H9 (cell line): ENCODE data around the gene PLIN4. TPM values are rescaled to one million over a fixed set of nuclear protein-coding genes. Genes with fewer than 3 reads are reported as not detected.
"Not testable (repeated sequence)": the region's sequence is repeated elsewhere in the genome, so short reads cannot be mapped to it uniquely, and the experiment has no call there.

Source experiments
- DNase-seq: peaks from one replicate; pipeline ENCODE4 v3.0.0-alpha.2; 2017
- H2AFZ ChIP-seq: one replicate; pipeline ENCODE4 v1.6.1; 2013; ENCODE audit warnings: mild to moderate bottlenecking, low read length, control low read depth, moderate library complexity
- H2AK5ac ChIP-seq: 2 replicates; pipeline ENCODE4 v1.6.1; 2013; ENCODE audit warnings: low read length, control low read depth, mixed read lengths; ENCODE audit not compliant: insufficient read length
- H2BK120ac ChIP-seq: one replicate; pipeline ENCODE4 v1.6.1; 2013; ENCODE audit warnings: low read depth, mild to moderate bottlenecking, low read length, control low read depth, inconsistent platforms; ENCODE audit not compliant: poor library complexity, severe bottlenecking
- H2BK12ac ChIP-seq: 2 replicates; pipeline ENCODE4 v1.6.1; 2013; ENCODE audit warnings: low read length, control low read depth, mixed read lengths, low read depth; ENCODE audit not compliant: insufficient read length
- H2BK15ac ChIP-seq: 2 replicates; pipeline ENCODE4 v1.6.1; 2013; ENCODE audit warnings: low read depth, low read length, control low read depth
- H2BK20ac ChIP-seq: one replicate; pipeline ENCODE4 v1.6.1; 2013; ENCODE audit warnings: low read depth, mild to moderate bottlenecking, low read length, control low read depth, inconsistent platforms; ENCODE audit not compliant: poor library complexity, severe bottlenecking
- H2BK5ac ChIP-seq: 2 replicates; pipeline ENCODE4 v1.6.1; 2013; ENCODE audit warnings: low read length, control low read depth, mixed read lengths; ENCODE audit not compliant: insufficient read length
- H3K14ac ChIP-seq: 2 replicates; pipeline ENCODE4 v1.6.1; 2013; ENCODE audit warnings: low read length, control low read depth; ENCODE audit not compliant: insufficient read depth
- H3K18ac ChIP-seq: 2 replicates; pipeline ENCODE4 v1.6.1; 2013; ENCODE audit warnings: low read depth, mild to moderate bottlenecking, mixed read lengths, low read length, control low read depth; ENCODE audit not compliant: insufficient read length
- H3K23ac ChIP-seq: 2 replicates; pipeline ENCODE4 v1.6.1; 2013; ENCODE audit warnings: low read length, control low read depth, mixed read lengths, low read depth; ENCODE audit not compliant: insufficient read length
- H3K23me2 ChIP-seq: 2 replicates; pipeline ENCODE4 v1.6.1; 2013; ENCODE audit warnings: low read depth, mild to moderate bottlenecking, mixed read lengths, low read length, control low read depth; ENCODE audit not compliant: insufficient read length, poor library complexity, severe bottlenecking
- H3K27ac ChIP-seq: 2 replicates; pipeline ENCODE4 v1.5.1; 2013; ENCODE audit warnings: low read length, control low read depth, mixed read lengths, low read depth; ENCODE audit not compliant: insufficient read length
- H3K27me3 ChIP-seq: 2 replicates; pipeline ENCODE4 v1.6.1; 2013; ENCODE audit warnings: low read length, control low read depth, inconsistent platforms; ENCODE audit not compliant: insufficient read depth
- H3K4ac ChIP-seq: 2 replicates; pipeline ENCODE4 v1.6.1; 2013; ENCODE audit warnings: low read depth, mild to moderate bottlenecking, control low read depth, inconsistent platforms, low read length, moderate library complexity
- H3K4me1 ChIP-seq: 2 replicates; pipeline ENCODE4 v1.6.1; 2013; ENCODE audit warnings: low read length, control low read depth, inconsistent platforms; ENCODE audit not compliant: insufficient read depth
- H3K4me2 ChIP-seq: 2 replicates; pipeline ENCODE4 v1.6.1; 2013; ENCODE audit warnings: low read length, control low read depth, mixed read lengths; ENCODE audit not compliant: insufficient read length, insufficient read depth
- H3K56ac ChIP-seq: 2 replicates; pipeline ENCODE4 v1.6.1; 2013; ENCODE audit warnings: low read depth, mild to moderate bottlenecking, mixed read lengths, low read length, control low read depth; ENCODE audit not compliant: insufficient read length
- H3K79me1 ChIP-seq: 2 replicates; pipeline ENCODE4 v1.6.1; 2013; ENCODE audit warnings: low read depth, mild to moderate bottlenecking, moderate library complexity, low read length, control low read depth, inconsistent platforms; ENCODE audit not compliant: insufficient read depth, poor library complexity, severe bottlenecking
- H3K79me2 ChIP-seq: 2 replicates; pipeline ENCODE4 v1.6.1; 2013; ENCODE audit warnings: low read length, control low read depth, inconsistent platforms; ENCODE audit not compliant: insufficient read depth
- H3K9ac ChIP-seq: 2 replicates; pipeline ENCODE4 v1.6.1; 2013; ENCODE audit warnings: low read length, control low read depth, mixed read lengths; ENCODE audit not compliant: insufficient read length; ENCODE audit errors: extremely low read depth
- H3K9me3 ChIP-seq: one replicate; pipeline ENCODE4 v1.6.1; 2013; ENCODE audit warnings: low read depth, low read length, inconsistent platforms; ENCODE audit not compliant: control insufficient read depth
- H3T11ph ChIP-seq: one replicate; pipeline ENCODE4 v1.6.1; 2013; ENCODE audit warnings: mild to moderate bottlenecking, low read length, control low read depth, inconsistent platforms
- H4K20me1 ChIP-seq: one replicate; pipeline ENCODE4 v1.6.1; 2013; ENCODE audit not compliant: control insufficient read depth, insufficient read length, insufficient read depth
- H4K5ac ChIP-seq: 2 replicates; pipeline ENCODE4 v1.6.1; 2013; ENCODE audit warnings: low read depth, mild to moderate bottlenecking, mixed read lengths, low read length, control low read depth; ENCODE audit not compliant: insufficient read length
- H4K8ac ChIP-seq: replicated peaks from 2 replicates; pipeline ENCODE4 v1.6.1; 2013; ENCODE audit warnings: low read length, control low read depth, mixed read lengths, low read depth; ENCODE audit not compliant: insufficient read length
- H4K91ac ChIP-seq: 2 replicates; pipeline ENCODE4 v1.6.1; 2013; ENCODE audit warnings: low read depth, mild to moderate bottlenecking, moderate library complexity, mixed read lengths, low read length, control low read depth; ENCODE audit not compliant: insufficient read length
- H3K27ac Mint-ChIP-seq, 3 experiments: 2 replicates in 2 of 3; 3 replicates in 1 of 3; pipeline ENCODE4 v1.8.0; 2020 to 2021; ENCODE audit warnings: mixed read lengths in 3 of 3, mild to moderate bottlenecking in 1 of 3, moderate library complexity in 1 of 3
- H3K27me3 Mint-ChIP-seq: 2 replicates; pipeline ENCODE4 v1.8.0; 2021; ENCODE audit warnings: low read depth, mild to moderate bottlenecking, moderate library complexity, mixed read lengths
- H3K36me3 Mint-ChIP-seq, 3 experiments: 2 replicates in 2 of 3; 3 replicates in 1 of 3; pipeline ENCODE4 v1.8.0; 2020 to 2021; ENCODE audit warnings: low read depth in 3 of 3, mixed read lengths in 3 of 3; ENCODE audit not compliant: insufficient read depth in 1 of 3
- H3K4me1 Mint-ChIP-seq, 2 experiments: 2 replicates each; pipeline ENCODE4 v1.8.0; 2020; ENCODE audit warnings: mixed read lengths in 2 of 2
- H3K4me3 Mint-ChIP-seq, 2 experiments: 2 replicates in 1 of 2; 3 replicates in 1 of 2; pipeline ENCODE4 v1.8.0; 2020 to 2021; ENCODE audit warnings: mild to moderate bottlenecking in 2 of 2, mixed read lengths in 2 of 2, moderate library complexity in 1 of 2
- H3K9me3 Mint-ChIP-seq, 2 experiments: 2 replicates in 1 of 2; 3 replicates in 1 of 2; pipeline ENCODE4 v1.8.0; 2020; ENCODE audit warnings: mild to moderate bottlenecking in 2 of 2, mixed read lengths in 2 of 2, moderate library complexity in 1 of 2
- WGBS: extraction: QIAGEN DNeasy Blood & Tissue Kit; methylation state at CpG from one replicate; pipeline ENCODE4 v1.1.7; 2013; ENCODE audit warnings: missing lambda C conversion rate, low lambda C conversion rate, mixed read lengths; ENCODE audit not compliant: insufficient read length; ENCODE audit errors: extremely low coverage; 5-methylcytosine and 5-hydroxymethylcytosine counted together
- total RNA-seq: library from RNA; stranded (reverse); gene quantifications from 2 replicates; pipeline ENCODE4 v1.2.1, GENCODE V29; 2021
- TF ChIP-seq, protein P1 (sequence below): fragments of 200-600 bp; sonication (generic); conservative IDR thresholded peaks from 3 replicates; pipeline ENCODE4 v1.8.0; 2021; ENCODE audit warnings: antibody characterized with exemption, mild to moderate bottlenecking

Gene PLIN4
- total RNA-seq, 1 experiment from 2014 or later, result 1.1 TPM

DNA sequence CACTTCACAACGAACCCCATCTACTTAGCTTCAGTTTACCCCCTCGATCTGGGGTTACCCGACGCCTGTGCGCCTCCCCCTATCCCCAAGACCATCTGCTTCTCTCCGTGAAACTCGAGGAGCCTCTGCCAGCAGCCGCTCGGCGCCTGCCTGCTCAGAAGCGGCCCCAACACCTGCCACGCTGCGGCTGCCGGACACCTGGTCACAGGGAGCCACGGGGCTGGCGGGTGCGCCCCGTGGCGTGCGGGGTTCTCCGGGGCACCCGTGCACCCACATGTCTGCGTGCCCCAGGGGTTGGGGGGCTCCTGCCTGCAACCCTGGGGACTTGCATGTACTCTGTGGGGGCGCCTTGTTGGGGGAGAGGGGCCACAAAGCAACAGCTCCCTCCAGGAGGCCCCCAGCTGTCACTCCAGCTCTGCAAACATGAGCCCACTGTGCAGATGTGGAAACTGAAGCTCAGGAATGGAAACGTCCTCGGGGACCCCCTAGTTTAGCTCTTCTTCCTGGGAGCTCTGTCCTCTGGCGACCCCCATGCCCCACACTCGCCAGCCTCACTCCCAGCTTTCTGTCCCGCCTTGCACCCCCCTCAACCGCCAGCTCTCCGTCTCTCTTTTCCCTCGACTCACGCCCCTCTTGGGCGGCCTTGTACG is 48.2 kb upstream of the PLIN4 start:
- H3T11ph ChIP-seq, result no peak overlapping the region
- no peaks in the 10 kb centered on the region for H3K79me1 ChIP-seq
- no peaks in the 10 kb centered on the region for H3K9me3 Mint-ChIP-seq
- no peak overlapping the region for H2AFZ ChIP-seq
- no peak overlapping the region for H3K4me3 Mint-ChIP-seq
- H3K4ac ChIP-seq, result no peak overlapping the region
- DNase-seq, result no peak
- H2AK5ac ChIP-seq, result no peak overlapping the region
- no peak overlapping the region for H4K91ac ChIP-seq
- no peak overlapping the region for H3K14ac ChIP-seq
- no peak overlapping the region for H4K5ac ChIP-seq
- no peaks in the 10 kb centered on the region for H3K9me3 ChIP-seq
- H3K56ac ChIP-seq, result no peak overlapping the region
- no peaks in the 10 kb centered on the region for H4K20me1 ChIP-seq
- no peak overlapping the region for H2BK5ac ChIP-seq
- H2BK120ac ChIP-seq, result no peak overlapping the region
- H3K27ac Mint-ChIP-seq, result peak overlapping the region in 1 of 3 experiments; percentile 44; a peak in 1 of 7 replicates
- no peak overlapping the region for H3K23ac ChIP-seq
- H3K4me2 ChIP-seq, result no peak overlapping the region
- no peaks in the 10 kb centered on the region for H3K79me2 ChIP-seq
- H3K36me3 Mint-ChIP-seq, result no peaks in the 10 kb centered on the region
- H4K8ac ChIP-seq, result no peak overlapping the region
- H3K4me1 ChIP-seq, result no peaks in the 10 kb centered on the region
- peaks cover 3% of the 10 kb centered on the region for H3K27me3 Mint-ChIP-seq
- no peak overlapping the region for H3K27ac ChIP-seq
- H2BK20ac ChIP-seq, result no peak overlapping the region
- H3K4me1 Mint-ChIP-seq, result peaks cover 3 to 8% of the 10 kb centered on the region in 2 experiments; a peak in 2 of 4 replicates
- no peak overlapping the region for H2BK12ac ChIP-seq
- TF ChIP-seq, protein P1, sequence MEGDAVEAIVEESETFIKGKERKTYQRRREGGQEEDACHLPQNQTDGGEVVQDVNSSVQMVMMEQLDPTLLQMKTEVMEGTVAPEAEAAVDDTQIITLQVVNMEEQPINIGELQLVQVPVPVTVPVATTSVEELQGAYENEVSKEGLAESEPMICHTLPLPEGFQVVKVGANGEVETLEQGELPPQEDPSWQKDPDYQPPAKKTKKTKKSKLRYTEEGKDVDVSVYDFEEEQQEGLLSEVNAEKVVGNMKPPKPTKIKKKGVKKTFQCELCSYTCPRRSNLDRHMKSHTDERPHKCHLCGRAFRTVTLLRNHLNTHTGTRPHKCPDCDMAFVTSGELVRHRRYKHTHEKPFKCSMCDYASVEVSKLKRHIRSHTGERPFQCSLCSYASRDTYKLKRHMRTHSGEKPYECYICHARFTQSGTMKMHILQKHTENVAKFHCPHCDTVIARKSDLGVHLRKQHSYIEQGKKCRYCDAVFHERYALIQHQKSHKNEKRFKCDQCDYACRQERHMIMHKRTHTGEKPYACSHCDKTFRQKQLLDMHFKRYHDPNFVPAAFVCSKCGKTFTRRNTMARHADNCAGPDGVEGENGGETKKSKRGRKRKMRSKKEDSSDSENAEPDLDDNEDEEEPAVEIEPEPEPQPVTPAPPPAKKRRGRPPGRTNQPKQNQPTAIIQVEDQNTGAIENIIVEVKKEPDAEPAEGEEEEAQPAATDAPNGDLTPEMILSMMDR, result no peak
- no peak overlapping the region for H3K18ac ChIP-seq
- no peak overlapping the region for H3K9ac ChIP-seq
- H3K27me3 ChIP-seq, result no peaks in the 10 kb centered on the region
- no peaks in the 10 kb centered on the region for H3K23me2 ChIP-seq
- WGBS, result no CpG with 5 or more reads among the region's 35 CpGs
- H2BK15ac ChIP-seq, result no peak overlapping the region

DNA sequence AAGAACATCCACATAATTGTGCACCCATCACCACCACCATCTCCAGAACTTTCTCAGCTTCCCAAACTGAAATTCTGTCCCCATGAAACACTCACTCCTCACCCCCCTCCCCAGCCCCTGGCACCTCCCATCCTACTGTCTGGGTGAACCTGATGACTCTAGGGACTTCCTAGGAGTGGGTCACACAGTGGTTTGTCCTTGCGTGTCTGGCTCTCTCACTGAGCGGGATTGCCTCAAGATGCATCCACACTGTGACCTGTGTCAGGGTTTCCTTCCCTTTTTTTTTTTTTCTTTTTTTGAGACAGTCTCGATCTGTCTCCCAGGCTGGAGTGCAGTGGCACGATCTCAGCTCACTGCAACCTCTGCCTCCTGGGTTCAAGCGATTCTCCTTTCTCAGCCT is 45.3 kb upstream of the PLIN4 start:
- not testable (repeated sequence) for H2BK5ac ChIP-seq, H3K4me1 Mint-ChIP-seq, H3K79me2 ChIP-seq, H4K5ac ChIP-seq, H4K8ac ChIP-seq, H3K4me3 Mint-ChIP-seq, H2BK120ac ChIP-seq, H3K23me2 ChIP-seq, H3K18ac ChIP-seq, H3K9ac ChIP-seq, H3K27me3 Mint-ChIP-seq, DNase-seq, H3K27ac ChIP-seq, H3K9me3 Mint-ChIP-seq, H3K27me3 ChIP-seq, H4K20me1 ChIP-seq, H3K23ac ChIP-seq, H2BK20ac ChIP-seq, H3K9me3 ChIP-seq, H2BK12ac ChIP-seq, H2AK5ac ChIP-seq, H3K56ac ChIP-seq, H2AFZ ChIP-seq, H3K4me1 ChIP-seq, H3K36me3 Mint-ChIP-seq, H2BK15ac ChIP-seq, H3K4me2 ChIP-seq, H3K79me1 ChIP-seq, H3K14ac ChIP-seq, H3K4ac ChIP-seq, H3T11ph ChIP-seq, H4K91ac ChIP-seq
- no CpG with 5 or more reads among the region's 5 CpGs for WGBS
- H3K27ac Mint-ChIP-seq, result peak overlapping the region in 1 of 3 experiments; percentile 58; a peak in 1 of 7 replicates
